ENCODE measurements around the gene ARMC2.

Gene ARMC2

DNA sequence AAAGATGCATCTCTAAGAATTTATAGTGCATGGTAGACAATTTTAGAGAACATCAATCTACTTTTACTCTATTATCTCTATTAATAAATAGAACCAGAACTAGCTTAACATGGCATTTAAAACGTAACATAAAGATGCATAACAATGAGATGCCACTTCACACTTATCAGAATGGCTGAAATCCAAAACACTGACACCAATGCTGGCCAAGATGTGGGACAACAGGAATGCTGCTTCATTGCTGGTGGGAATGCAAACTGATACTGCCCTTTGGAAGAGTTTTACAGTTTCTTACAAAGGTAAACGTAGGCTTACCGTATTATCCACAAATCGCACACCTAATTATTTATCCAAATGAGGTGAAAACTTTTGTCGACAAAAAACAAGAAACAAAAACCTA, 151.2 kb downstream of the ARMC2 start:
- Histone ChIP-seq H3K27ac (ENCODE audit: low read depth, low read length) (no peak overlapping the region), H3K4me1 (ENCODE audit: insufficient read depth, low read length) (no peaks in the 10 kb centered on the region), H3K9ac (ENCODE audit: low read depth, low read length) (no peak overlapping the region), H3K36me3 (ENCODE audit: insufficient read depth, low read length) (peaks cover 50% of the 10 kb centered on the region), H3K9me3 (ENCODE audit: insufficient read depth, low read depth, low read length) (no peaks in the 10 kb centered on the region), H3K4me3 (ENCODE audit: low read length) (no peak overlapping the region), H3K27me3 (ENCODE audit: insufficient read depth, low read length) (no peaks in the 10 kb centered on the region)
- WGBS: 94% methylated on average over 5 of the region's 5 CpGs

DNA sequence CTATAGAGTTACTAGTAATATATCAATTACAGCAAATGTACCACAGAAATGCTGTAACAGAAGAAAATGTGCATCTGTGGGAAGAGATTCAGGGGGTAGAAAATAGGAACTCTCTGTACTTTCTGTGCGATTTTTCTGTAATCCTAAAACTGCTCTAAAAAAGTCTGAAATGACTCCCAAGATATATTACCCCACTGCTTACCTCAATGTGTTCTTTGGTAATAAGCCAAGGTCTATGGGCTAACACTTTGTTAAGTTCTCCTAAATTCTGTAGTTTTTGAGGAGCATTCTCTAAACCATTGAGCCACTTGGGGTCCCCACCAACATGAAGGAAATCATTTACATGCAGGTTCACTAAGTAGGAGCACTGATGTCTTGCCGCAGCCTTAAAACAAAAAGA, 152.1 kb downstream of the ARMC2 start:
- H3K9ac ChIP-seq (ENCODE audit: low read depth, low read length): no peak overlapping the region
- H3K36me3 ChIP-seq (ENCODE audit: insufficient read depth, low read length): peaks cover 49% of the 10 kb centered on the region
- no peaks in the 10 kb centered on the region for H3K9me3 ChIP-seq (ENCODE audit: insufficient read depth, low read depth, low read length)
- H3K27me3 ChIP-seq (ENCODE audit: insufficient read depth, low read length): no peaks in the 10 kb centered on the region
- H3K4me1 ChIP-seq (ENCODE audit: insufficient read depth, low read length): no peaks in the 10 kb centered on the region
- 100% methylated on average over 1 of the region's 2 CpGs for WGBS
- no peak overlapping the region for H3K27ac ChIP-seq (ENCODE audit: low read depth, low read length)
- H3K4me3 ChIP-seq (ENCODE audit: low read length): no peak overlapping the region

DNA sequence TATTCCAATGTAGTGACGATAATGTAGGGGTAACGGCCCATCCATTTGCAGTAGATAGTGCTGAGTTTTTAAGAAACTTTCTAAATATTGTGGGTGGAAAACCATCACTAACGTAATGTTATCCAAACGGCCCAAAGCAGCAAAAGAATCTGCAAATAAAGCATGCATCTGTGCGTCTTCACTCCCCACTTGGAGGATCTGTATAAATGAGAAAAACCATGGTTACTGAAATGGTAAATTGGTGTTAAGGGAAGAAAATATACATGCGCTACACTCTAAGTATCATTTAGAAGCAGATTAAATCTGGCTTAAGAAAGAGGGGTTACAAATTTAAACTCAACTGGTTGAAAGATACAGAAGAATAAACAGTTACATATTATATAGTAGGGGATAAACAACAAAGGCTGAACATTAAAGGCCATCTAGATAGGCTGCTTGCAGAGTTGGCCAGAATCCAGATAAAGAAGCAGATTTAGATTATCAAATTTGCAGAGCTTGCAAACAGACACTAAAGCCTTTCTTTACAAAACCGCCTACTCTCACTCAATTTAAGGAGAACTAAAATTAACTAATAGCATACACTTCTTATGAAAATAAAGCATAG, 153.2 kb downstream of the ARMC2 start:
- Histone ChIP-seq H3K27ac (ENCODE audit: low read depth, low read length) (no peak overlapping the region), H3K4me1 (ENCODE audit: insufficient read depth, low read length) (0 out of 2 replicates have a peak, but pooled peaks cover under 1% of the 10 kb centered on the region), H3K9ac (ENCODE audit: low read depth, low read length) (no peak overlapping the region), H3K4me3 (ENCODE audit: low read length) (no peak overlapping the region), H3K36me3 (ENCODE audit: insufficient read depth, low read length) (peaks cover 45% of the 10 kb centered on the region), H3K9me3 (ENCODE audit: insufficient read depth, low read depth, low read length) (no peaks in the 10 kb centered on the region), H3K27me3 (ENCODE audit: insufficient read depth, low read length) (no peaks in the 10 kb centered on the region)
- WGBS: 90% methylated on average over 6 of the region's 7 CpGs

DNA sequence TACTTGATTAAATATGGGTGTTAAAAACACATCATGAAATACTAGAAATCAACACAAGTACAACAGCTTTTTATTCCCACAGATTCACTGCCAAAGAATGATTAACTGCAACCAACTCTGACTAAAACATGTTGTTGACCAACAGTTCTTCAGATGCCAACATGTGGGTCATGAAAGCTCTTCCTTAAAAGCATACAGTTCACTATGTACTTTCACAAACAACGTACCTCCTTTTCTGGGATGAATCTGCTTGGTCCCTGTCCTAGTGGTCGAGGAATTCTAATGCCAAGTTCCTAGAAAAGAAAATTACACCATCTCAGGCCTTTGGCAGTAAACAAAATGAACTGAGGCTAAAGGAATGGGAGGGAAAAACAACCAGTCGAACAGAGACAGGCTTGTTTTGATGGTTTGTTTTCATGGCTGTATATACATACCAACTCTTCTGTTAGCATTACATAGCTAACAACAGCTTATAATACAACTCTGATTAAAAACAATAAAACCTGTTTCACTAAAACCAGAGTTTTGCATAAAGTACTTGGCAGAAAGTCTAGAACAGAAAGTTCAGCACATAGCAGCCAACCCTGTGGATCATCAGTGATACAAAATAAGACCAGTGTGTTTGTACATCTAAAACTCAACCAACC, 154.0 kb downstream of the ARMC2 start:
- Histone ChIP-seq H3K9me3 (ENCODE audit: insufficient read depth, low read depth, low read length) (no peaks in the 10 kb centered on the region), H3K27ac (ENCODE audit: low read depth, low read length) (no peak overlapping the region)
- WGBS: 96% methylated on average over 3 of the region's 3 CpGs

DNA sequence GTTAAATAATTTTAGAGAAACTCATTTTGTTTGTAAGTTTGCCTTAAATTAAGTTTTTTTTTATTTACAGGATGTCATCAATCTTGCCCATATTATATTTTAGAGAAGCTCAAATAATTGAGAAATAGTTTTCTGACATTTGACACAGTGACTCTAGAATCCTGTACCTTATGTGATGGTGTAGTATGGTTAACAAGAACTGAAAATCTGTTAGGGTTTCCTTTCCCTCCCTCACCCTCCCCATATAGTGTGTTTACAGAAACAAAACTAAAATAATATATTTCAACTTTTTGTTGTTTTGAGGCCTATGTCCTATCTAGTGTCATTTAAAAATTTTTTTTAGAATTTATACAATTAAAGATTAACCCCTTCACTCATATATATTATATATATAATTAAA, 154.7 kb downstream of the ARMC2 start:
- no peak overlapping the region for H3K27ac ChIP-seq (ENCODE audit: low read depth, low read length)
- no peaks in the 10 kb centered on the region for H3K27me3 ChIP-seq (ENCODE audit: insufficient read depth, low read length)
- no peak overlapping the region for H3K9ac ChIP-seq (ENCODE audit: low read depth, low read length)
- H3K36me3 ChIP-seq (ENCODE audit: insufficient read depth, low read length): peaks cover 36% of the 10 kb centered on the region
- no peaks in the 10 kb centered on the region for H3K9me3 ChIP-seq (ENCODE audit: insufficient read depth, low read depth, low read length)
- H3K4me1 ChIP-seq (ENCODE audit: insufficient read depth, low read length): peaks cover 14% of the 10 kb centered on the region
- no peak overlapping the region for H3K4me3 ChIP-seq (ENCODE audit: low read length)

More for the DNA sequence above, 154.0 kb downstream of the ARMC2 start:
- no peak overlapping the region for H3K9ac ChIP-seq (ENCODE audit: low read depth, low read length)
- peaks cover 8% of the 10 kb centered on the region for H3K4me1 ChIP-seq (ENCODE audit: insufficient read depth, low read length)
- H3K4me3 ChIP-seq (ENCODE audit: low read length): no peak overlapping the region
- no peaks in the 10 kb centered on the region for H3K27me3 ChIP-seq (ENCODE audit: insufficient read depth, low read length)
- H3K36me3 ChIP-seq (ENCODE audit: insufficient read depth, low read length): peaks cover 40% of the 10 kb centered on the region

DNA sequence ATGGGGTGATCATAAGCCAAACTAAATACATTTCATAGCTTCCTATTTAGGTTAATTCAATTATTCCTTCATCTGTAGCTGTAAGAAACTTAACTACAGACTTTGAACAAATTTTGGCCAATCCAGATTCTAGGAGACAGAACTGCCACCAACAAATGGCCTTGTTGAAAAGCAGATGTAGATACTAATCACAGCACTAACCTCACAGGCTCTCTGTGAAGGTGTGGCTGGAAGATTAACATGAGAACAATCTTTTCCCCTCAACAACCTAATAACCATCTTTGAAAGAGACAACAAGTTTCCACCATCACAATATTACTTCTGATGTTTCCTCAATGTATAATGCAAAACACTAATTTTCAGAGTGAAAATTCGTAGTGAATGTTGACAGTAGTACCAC, 158.6 kb downstream of the ARMC2 start:
- no peak overlapping the region for H3K9ac ChIP-seq (ENCODE audit: low read depth, low read length)

DNA sequence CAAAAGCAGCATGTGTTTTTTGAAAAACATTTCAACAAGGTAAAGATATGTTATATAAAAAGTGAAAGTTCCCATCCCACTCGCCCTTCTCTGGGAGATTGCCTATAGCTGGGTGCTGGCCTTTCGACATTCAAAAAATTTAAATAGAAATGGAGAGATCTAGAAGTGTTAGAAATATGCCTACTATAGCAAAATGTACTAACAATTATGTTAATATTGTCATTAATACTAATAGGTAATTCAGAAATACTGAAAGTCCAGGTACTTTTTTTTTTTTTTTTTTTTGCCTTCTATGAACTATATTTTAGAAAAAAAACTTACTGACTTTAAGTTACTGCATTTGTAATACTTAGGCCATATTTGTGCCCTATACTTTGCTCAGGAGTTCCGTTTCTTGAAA, 159.3 kb downstream of the ARMC2 start:
- peak overlapping the region; percentile 77 for H3K4me3 ChIP-seq (ENCODE audit: low read length)
- H3K27me3 ChIP-seq (ENCODE audit: insufficient read depth, low read length): peaks cover 4% of the 10 kb centered on the region; the same call in 1 of the 2 replicates
- WGBS: 100% methylated on average over 1 of the region's 3 CpGs
- H3K27ac ChIP-seq (ENCODE audit: low read depth, low read length): no peak overlapping the region
- no peak overlapping the region for H3K9ac ChIP-seq (ENCODE audit: low read depth, low read length)
- no peaks in the 10 kb centered on the region for H3K36me3 ChIP-seq (ENCODE audit: insufficient read depth, low read length)
- no peaks in the 10 kb centered on the region for H3K9me3 ChIP-seq (ENCODE audit: insufficient read depth, low read depth, low read length)
- peaks cover 20% of the 10 kb centered on the region for H3K4me1 ChIP-seq (ENCODE audit: insufficient read depth, low read length)

More for the DNA sequence above, 158.6 kb downstream of the ARMC2 start:
- H3K27me3 ChIP-seq (ENCODE audit: insufficient read depth, low read length): peaks cover 4% of the 10 kb centered on the region; the same call in 1 of the 2 replicates
- no peaks in the 10 kb centered on the region for H3K36me3 ChIP-seq (ENCODE audit: insufficient read depth, low read length)
- 60% methylated on average over 1 of the region's 1 CpG for WGBS
- H3K4me1 ChIP-seq (ENCODE audit: insufficient read depth, low read length): peaks cover 20% of the 10 kb centered on the region
- H3K9me3 ChIP-seq (ENCODE audit: insufficient read depth, low read depth, low read length): no peaks in the 10 kb centered on the region
- H3K4me3 ChIP-seq (ENCODE audit: low read length): 0 out of 2 replicates have a peak overlapping the region, but pooled peaks have one; percentile 3
- H3K27ac ChIP-seq (ENCODE audit: low read depth, low read length): no peak overlapping the region

DNA sequence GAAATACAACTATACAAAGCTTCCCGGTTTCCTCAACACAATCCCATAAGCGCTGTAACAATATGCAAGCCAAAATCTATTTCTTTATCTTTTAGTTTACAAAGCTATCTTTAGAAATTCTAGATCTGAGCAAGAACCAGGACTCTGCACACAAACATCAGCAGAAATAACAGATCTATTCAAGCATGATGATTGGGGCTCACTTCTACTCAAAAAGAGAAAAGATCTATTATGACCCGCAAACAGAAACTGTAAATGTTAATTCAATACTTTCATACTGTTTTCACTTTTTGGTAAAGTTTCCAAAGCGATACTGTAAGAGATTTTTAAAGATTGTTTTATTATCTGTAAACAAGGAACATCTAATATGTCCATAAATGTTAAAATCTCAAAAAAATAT, 159.8 kb downstream of the ARMC2 start:
- H3K27ac ChIP-seq (ENCODE audit: low read depth, low read length): no peak overlapping the region
- peaks cover 4% of the 10 kb centered on the region; the same call in 1 of the 2 replicates for H3K27me3 ChIP-seq (ENCODE audit: insufficient read depth, low read length)
- H3K9ac ChIP-seq (ENCODE audit: low read depth, low read length): peak overlapping the region; percentile 81; the same call in 1 of the 2 replicates
- H3K4me3 ChIP-seq (ENCODE audit: low read length): peak overlapping the region; percentile 77
- H3K36me3 ChIP-seq (ENCODE audit: insufficient read depth, low read length): no peaks in the 10 kb centered on the region
- peaks cover 20% of the 10 kb centered on the region for H3K4me1 ChIP-seq (ENCODE audit: insufficient read depth, low read length)
- WGBS: 89% methylated on average over 2 of the region's 4 CpGs
- no peaks in the 10 kb centered on the region for H3K9me3 ChIP-seq (ENCODE audit: insufficient read depth, low read depth, low read length)

DNA sequence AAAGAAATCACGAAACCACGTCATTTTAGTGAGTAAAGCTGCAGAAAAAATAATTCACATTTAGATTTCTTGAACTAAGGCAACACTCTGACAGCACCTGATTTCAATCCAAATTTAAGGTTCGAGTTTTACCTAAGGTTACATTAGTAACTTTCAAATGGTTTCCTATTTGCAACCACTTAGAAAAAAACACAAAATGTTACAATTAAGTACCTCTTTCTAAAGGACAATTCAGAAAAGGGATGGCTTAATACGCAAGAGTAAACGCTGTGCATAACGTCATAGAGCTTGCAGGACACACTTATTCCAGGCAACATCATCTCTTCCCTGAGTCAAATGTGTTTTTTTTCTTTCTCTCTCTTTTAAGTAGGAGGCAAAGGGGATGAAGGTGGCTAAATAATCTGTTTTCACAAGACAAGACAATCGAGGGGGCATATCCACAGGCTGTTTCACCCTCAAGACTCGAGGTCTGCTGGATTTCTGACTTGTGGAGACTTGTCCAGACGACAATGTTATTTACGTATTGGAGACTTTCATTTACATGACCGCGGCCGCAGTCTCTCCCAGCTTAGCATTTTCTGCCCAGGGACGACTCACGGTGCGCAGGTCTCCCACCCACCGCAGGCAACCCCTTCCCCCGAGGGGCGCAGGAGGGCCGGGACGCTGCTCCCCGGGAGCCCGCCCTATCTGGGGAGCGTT, 160.5 kb downstream of the ARMC2 start:
- Histone ChIP-seq H3K4me1 (ENCODE audit: insufficient read depth, low read length) (peaks cover 20% of the 10 kb centered on the region), H3K27me3 (ENCODE audit: insufficient read depth, low read length) (peaks cover 4% of the 10 kb centered on the region; the same call in 1 of the 2 replicates), H3K9me3 (ENCODE audit: insufficient read depth, low read depth, low read length) (no peaks in the 10 kb centered on the region), H3K36me3 (ENCODE audit: insufficient read depth, low read length) (no peaks in the 10 kb centered on the region), H3K9ac (ENCODE audit: low read depth, low read length) (peak overlapping the region; percentile 81), H3K27ac (ENCODE audit: low read depth, low read length) (peak overlapping the region; percentile 61; the same call in 1 of the 2 replicates), H3K4me3 (ENCODE audit: low read length) (peak overlapping the region; percentile 77)
- WGBS: 6% methylated on average over 24 of the region's 24 CpGs

DNA sequence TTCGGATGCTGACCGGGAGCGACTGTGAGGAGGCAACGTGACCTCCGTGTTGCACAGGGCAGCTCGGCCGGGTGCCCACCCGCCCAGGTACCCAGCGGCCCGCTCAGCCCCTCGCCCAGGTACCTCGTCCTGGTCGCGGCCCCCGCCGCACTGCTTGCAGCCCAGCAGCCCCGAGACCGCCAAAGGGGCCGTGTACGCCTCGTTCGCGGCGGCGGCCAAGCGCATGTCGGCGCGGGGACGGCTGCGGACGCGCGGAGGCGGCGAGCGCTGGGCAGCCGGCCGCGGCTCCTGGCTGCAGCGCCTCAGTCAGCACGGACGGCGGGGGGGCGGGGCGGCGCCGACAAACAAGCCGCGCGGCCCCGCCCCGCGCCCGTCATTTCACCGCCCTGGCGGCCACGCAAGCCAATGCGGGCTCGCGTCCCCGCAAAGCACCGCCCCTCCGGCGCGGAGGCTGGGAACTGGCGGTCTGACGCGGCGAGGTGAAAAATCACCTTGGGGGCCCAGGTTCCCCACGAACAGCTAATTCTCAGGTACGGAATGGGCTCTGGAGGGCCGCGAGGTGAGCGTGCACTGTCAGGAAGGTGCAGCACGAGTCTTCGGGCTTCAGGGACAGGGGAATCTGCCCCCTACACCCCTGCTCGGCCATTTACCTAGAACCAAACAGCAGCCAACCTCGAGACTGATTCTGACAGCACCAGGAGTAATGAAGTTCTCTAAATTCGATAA, 161.2 kb downstream of the ARMC2 start:
- Histone ChIP-seq H3K27ac (ENCODE audit: low read depth, low read length) (peak overlapping the region; percentile 61; the same call in 1 of the 2 replicates), H3K27me3 (ENCODE audit: insufficient read depth, low read length) (peaks cover 4% of the 10 kb centered on the region; the same call in 1 of the 2 replicates), H3K9ac (ENCODE audit: low read depth, low read length) (peak overlapping the region; percentile 81), H3K4me3 (ENCODE audit: low read length) (peak overlapping the region; percentile 77), H3K9me3 (ENCODE audit: insufficient read depth, low read depth, low read length) (no peaks in the 10 kb centered on the region), H3K4me1 (ENCODE audit: insufficient read depth, low read length) (peaks cover 20% of the 10 kb centered on the region), H3K36me3 (ENCODE audit: insufficient read depth, low read length) (no peaks in the 10 kb centered on the region)
- WGBS: under 1% methylated on average over 80 of the region's 80 CpGs
